Measurements from ENCODE around the gene MRPL10. TPM values are rescaled to one million over a fixed set of nuclear protein-coding genes. Genes with fewer than 3 reads are reported as not detected.

Gene MRPL10
- total RNA-seq, 1 experiment from 2014 or later: 67.2 TPM

GRCh38 chr17:47843391-47843730, 12.0 kb upstream of the MRPL10 start:
- no peaks in the 10 kb centered on the region; the same call in 1 of the 2 replicates for H3K79me2 ChIP-seq (ENCODE audit: insufficient read depth, low read length)
- no peak overlapping the region for H3T11ph ChIP-seq (ENCODE audit: low read length)
- peaks cover 10% of the 10 kb centered on the region for H3K23me2 ChIP-seq (ENCODE audit: insufficient read length, low read depth, low read length, poor library complexity, severe bottlenecking)
- Mint-ChIP-seq H3K27me3 (ENCODE audit: low read depth) (peaks cover 47% of the 10 kb centered on the region), H3K9me3 (no peaks in the 10 kb centered on the region), H3K27ac (no peak overlapping the region), H3K4me3 (no peak overlapping the region), H3K36me3 (ENCODE audit: insufficient read depth in 1 of 3, low read depth in 3 of 3) (peaks cover 0 to 5% (median 0%) of the 10 kb centered on the region in 3 experiments; a peak in 3 of 7 replicates), H3K4me1 (peaks cover 33 to 53% of the 10 kb centered on the region in 2 experiments)
- H3K9me3 ChIP-seq (ENCODE audit: control insufficient read depth, low read depth, low read length): no peaks in the 10 kb centered on the region
- no peaks in the 10 kb centered on the region for H3K79me1 ChIP-seq (ENCODE audit: insufficient read depth, low read depth, low read length, poor library complexity, severe bottlenecking)
- no peak overlapping the region for H2BK5ac ChIP-seq (ENCODE audit: insufficient read length, low read length)
- H3K4ac ChIP-seq (ENCODE audit: low read depth, low read length): no peak overlapping the region
- no peak overlapping the region for H3K9ac ChIP-seq (ENCODE audit: extremely low read depth, insufficient read length, low read length)
- H4K20me1 ChIP-seq (ENCODE audit: control insufficient read depth, insufficient read depth, insufficient read length): no peaks in the 10 kb centered on the region
- H3K27ac ChIP-seq (ENCODE audit: insufficient read length, low read depth, low read length): no peak overlapping the region
- peaks cover 22% of the 10 kb centered on the region for H3K27me3 ChIP-seq (ENCODE audit: insufficient read depth, low read length)
- no CpG with 5 or more reads among the region's 6 CpGs for WGBS (ENCODE audit: extremely low coverage, insufficient read length, low lambda C conversion rate)
- H2BK120ac ChIP-seq (ENCODE audit: low read depth, low read length, poor library complexity, severe bottlenecking): no peak overlapping the region
- no peak overlapping the region for H2AFZ ChIP-seq (ENCODE audit: low read length)
- 0 out of 3 replicates have a peak, but pooled peaks have one; percentile 15 for TF ChIP-seq CTCF (conservative IDR thresholded peaks at IDR 0.05)
- H2BK15ac ChIP-seq (ENCODE audit: low read depth, low read length): no peak overlapping the region
- H3K56ac ChIP-seq (ENCODE audit: insufficient read length, low read depth, low read length): no peak overlapping the region
- no peak overlapping the region for H3K4me2 ChIP-seq (ENCODE audit: insufficient read depth, insufficient read length, low read length)
- no peak overlapping the region for H2BK12ac ChIP-seq (ENCODE audit: insufficient read length, low read depth, low read length)
- DNase-seq: no peak
- no peaks in the 10 kb centered on the region; the same call in 1 of the 2 replicates for H3K4me1 ChIP-seq (ENCODE audit: insufficient read depth, low read length)
- H2BK20ac ChIP-seq (ENCODE audit: low read depth, low read length, poor library complexity, severe bottlenecking): no peak overlapping the region
- H4K91ac ChIP-seq (ENCODE audit: insufficient read length, low read depth, low read length): no peak overlapping the region
- no peak overlapping the region for H2AK5ac ChIP-seq (ENCODE audit: insufficient read length, low read length)
- no peak overlapping the region for H3K14ac ChIP-seq (ENCODE audit: insufficient read depth, low read length)
- no peak overlapping the region for H4K5ac ChIP-seq (ENCODE audit: insufficient read length, low read depth, low read length)
- no peak overlapping the region for H3K18ac ChIP-seq (ENCODE audit: insufficient read length, low read depth, low read length)
- H4K8ac ChIP-seq (replicated peaks; ENCODE audit: insufficient read length, low read depth, low read length): no peak overlapping the region
- H3K23ac ChIP-seq (ENCODE audit: insufficient read length, low read depth, low read length): no peak overlapping the region

All from H9 (cell line).